Esophagus muscularis mucosa (tissue), 3 donors: ENCODE data around the gene EHBP1.

Experiments used
- POLR2A ChIP-seq: fragments of 450-650 bp; IDR thresholded peaks from one replicate; pipeline ENCODE4 v1.6.1; 2017; ENCODE audit warnings: antibody characterized with exemption, moderate library complexity, mild to moderate bottlenecking, low read depth
- TF ChIP-seq, protein P1 (sequence below), 3 experiments: fragments of 200-600 bp in 2 of 3; fragments of 450-650 bp in 1 of 3; sonication (generic) in 2 of 3; IDR thresholded peaks; one replicate each; pipeline ENCODE4 v1.5.1; 2017 to 2019; ENCODE audit warnings: antibody characterized with exemption in 3 of 3, mild to moderate bottlenecking in 2 of 3, moderate library complexity in 1 of 3

DNA sequence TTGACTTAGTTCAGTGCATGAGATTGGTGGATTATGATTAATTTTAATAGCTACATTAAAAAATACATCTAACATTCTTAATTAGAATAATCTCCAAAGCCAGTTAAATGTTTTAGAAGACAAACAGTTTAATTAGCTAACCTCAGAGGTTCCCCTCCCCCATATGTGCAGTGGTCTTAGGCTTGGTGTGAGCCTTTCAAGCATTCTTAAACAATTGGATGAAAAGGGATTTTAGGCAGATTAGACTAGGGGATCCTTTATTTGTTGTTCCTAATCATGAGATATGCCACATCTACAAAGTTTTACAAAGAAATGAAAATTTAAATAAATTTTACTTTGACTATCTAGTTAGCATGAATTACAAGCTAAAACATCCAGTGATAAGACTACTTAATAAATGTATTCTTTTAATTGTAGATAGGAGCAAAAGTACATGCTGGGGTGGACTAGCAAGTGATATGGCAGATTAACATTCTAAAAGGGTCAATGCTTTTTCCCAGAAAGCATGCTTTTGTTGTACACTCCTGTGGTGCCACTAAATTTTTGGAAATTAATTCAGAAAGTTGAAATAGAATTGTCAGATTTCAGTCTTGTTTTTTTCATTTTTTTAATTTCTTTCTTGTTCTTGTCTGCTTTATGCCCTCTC, 302.4 kb downstream of the EHBP1 start:
- TF ChIP-seq, protein P1, sequence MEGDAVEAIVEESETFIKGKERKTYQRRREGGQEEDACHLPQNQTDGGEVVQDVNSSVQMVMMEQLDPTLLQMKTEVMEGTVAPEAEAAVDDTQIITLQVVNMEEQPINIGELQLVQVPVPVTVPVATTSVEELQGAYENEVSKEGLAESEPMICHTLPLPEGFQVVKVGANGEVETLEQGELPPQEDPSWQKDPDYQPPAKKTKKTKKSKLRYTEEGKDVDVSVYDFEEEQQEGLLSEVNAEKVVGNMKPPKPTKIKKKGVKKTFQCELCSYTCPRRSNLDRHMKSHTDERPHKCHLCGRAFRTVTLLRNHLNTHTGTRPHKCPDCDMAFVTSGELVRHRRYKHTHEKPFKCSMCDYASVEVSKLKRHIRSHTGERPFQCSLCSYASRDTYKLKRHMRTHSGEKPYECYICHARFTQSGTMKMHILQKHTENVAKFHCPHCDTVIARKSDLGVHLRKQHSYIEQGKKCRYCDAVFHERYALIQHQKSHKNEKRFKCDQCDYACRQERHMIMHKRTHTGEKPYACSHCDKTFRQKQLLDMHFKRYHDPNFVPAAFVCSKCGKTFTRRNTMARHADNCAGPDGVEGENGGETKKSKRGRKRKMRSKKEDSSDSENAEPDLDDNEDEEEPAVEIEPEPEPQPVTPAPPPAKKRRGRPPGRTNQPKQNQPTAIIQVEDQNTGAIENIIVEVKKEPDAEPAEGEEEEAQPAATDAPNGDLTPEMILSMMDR (IDR thresholded peaks at IDR 0.05), result no peak
- TF ChIP-seq POLR2A, result no peak
